Gastroesophageal sphincter (tissue), 4 donors: ENCODE measurements around the gene GRIA4. TPM values are rescaled to one million over a fixed set of nuclear protein-coding genes. Genes with fewer than 3 reads are reported as not detected.

Experiments
- ATAC-seq: fragments of 150-250 bp; one replicate; pipeline ENCODE4 v1.9.1; 2016; ENCODE audit warnings: mild to moderate bottlenecking, moderate library complexity
- H3K27ac ChIP-seq, 4 donors: fragments of 200-600 bp; sonication (generic) in 3 of 4; 1 replicate in 3 of 4; 2 replicates in 1 of 4; pipeline ENCODE4 v1.5.1; 2016 to 2019
- H3K27me3 ChIP-seq: fragments of 200-600 bp; sonication (generic); one replicate; pipeline ENCODE4 v1.5.1; 2019
- H3K36me3 ChIP-seq, 2 donors: fragments of 200-600 bp; sonication (generic); one replicate each; pipeline ENCODE4 v1.5.1; 2019; ENCODE audit warnings: control low read depth in 1 of 2
- H3K4me1 ChIP-seq, 3 donors: fragments of 200-600 bp; sonication (generic); 1 replicate in 2 of 3; 2 replicates in 1 of 3; pipeline ENCODE4 v1.5.1; 2016 to 2019; ENCODE audit warnings: control low read depth in 2 of 3
- H3K4me3 ChIP-seq, 2 donors: fragments of 200-600 bp; sonication (generic); one replicate each; pipeline ENCODE4 v1.5.1; 2019; ENCODE audit warnings: mild to moderate bottlenecking in 1 of 2, moderate library complexity in 1 of 2
- H3K9me3 ChIP-seq, 3 donors: fragments of 200-600 bp; sonication (generic); one replicate each; pipeline ENCODE4 v1.5.1; 2017 to 2019; ENCODE audit warnings: control low read depth in 2 of 3
- EP300 ChIP-seq: sonication (generic); formaldehyde crosslinking; IDR thresholded peaks from one replicate; pipeline ENCODE4 v1.6.1; 2017; ENCODE audit warnings: antibody characterized with exemption, mild to moderate bottlenecking
- POLR2A ChIP-seq, 2 donors: fragments of 450-650 bp; IDR thresholded peaks; one replicate each; pipeline ENCODE4 v1.6.1; 2017; ENCODE audit warnings: antibody characterized with exemption in 2 of 2, mild to moderate bottlenecking in 2 of 2, moderate library complexity in 1 of 2
- POLR2AphosphoS5 ChIP-seq: sonication (generic); formaldehyde crosslinking; IDR thresholded peaks from one replicate; pipeline ENCODE4 v1.6.1; 2017; ENCODE audit warnings: antibody characterized with exemption
- WGBS, 2 donors: methylation state at CpG; one replicate each; pipeline ENCODE4 v1.1.5; 2018; ENCODE audit warnings: low coverage in 1 of 2; 5-methylcytosine and 5-hydroxymethylcytosine counted together
- total RNA-seq, 4 donors: library from RNA; depleted of rRNA; stranded (reverse); fragments of >200 nt; gene quantifications; one replicate each; pipeline ENCODE4 v1.1.0, GENCODE V29; 2016
- TF ChIP-seq, protein P1 (sequence below), 4 experiments: fragments of 200-600 bp in 2 of 4; fragments of 450-650 bp in 2 of 4; sonication (generic) in 1 of 4; IDR thresholded peaks; one replicate each; pipeline ENCODE4 v1.5.1; 2017 to 2019; ENCODE audit warnings: antibody characterized with exemption in 4 of 4, mild to moderate bottlenecking in 2 of 4, moderate library complexity in 2 of 4

Gene GRIA4
- total RNA-seq, 4 donors from 2014 or later: 0.47 to 1.2 TPM; not detected in 2

DNA sequence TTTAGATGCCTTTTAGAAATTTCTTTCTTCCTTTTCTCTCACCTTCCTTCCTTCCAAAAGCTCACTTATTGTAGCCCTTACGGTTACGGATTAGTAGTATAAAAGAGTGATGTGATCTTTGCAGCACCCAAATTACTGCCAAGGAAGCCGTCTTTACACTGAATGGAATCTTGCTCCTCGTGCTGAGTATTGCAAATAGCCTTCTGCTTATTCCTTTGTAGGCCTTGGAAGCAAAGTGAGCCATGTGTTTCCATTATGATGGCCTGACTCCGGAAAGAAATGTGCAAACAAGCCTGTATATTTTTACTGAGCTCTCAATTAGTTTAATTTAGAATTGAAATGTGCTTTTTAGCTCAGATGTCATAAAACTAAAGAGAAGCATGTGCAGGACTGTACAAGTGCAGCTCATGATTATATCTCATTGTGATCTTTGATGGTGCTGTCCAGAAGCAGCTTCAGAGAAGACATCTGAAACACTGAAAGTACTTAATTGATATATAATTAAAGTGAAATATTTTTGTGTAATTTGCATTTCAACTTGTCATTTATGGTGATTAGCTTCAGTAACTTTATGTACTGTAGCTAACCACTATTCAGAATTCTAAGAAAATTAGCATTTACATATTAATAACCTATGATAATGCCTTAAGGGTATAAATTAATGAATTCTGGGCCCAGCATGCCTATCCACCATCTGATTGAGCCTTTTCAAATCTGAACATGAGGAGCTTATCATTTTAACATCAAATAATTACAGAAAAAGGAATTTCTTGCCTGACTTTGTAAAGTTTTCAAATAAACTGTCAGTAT, 129.3 kb downstream of the GRIA4 start:
- no peak for ATAC-seq
- Histone ChIP-seq H3K4me1 (no peaks in the 10 kb centered on the region), H3K27ac (no peak overlapping the region), H3K27me3 (no peaks in the 10 kb centered on the region), H3K4me3 (no peak overlapping the region), H3K36me3 (no peaks in the 10 kb centered on the region), H3K9me3 (no peaks in the 10 kb centered on the region)
- TF ChIP-seq EP300: no peak
- TF ChIP-seq POLR2AphosphoS5: no peak
- TF ChIP-seq POLR2A (IDR thresholded peaks at IDR 0.05): no peak
- TF ChIP-seq, protein P1, sequence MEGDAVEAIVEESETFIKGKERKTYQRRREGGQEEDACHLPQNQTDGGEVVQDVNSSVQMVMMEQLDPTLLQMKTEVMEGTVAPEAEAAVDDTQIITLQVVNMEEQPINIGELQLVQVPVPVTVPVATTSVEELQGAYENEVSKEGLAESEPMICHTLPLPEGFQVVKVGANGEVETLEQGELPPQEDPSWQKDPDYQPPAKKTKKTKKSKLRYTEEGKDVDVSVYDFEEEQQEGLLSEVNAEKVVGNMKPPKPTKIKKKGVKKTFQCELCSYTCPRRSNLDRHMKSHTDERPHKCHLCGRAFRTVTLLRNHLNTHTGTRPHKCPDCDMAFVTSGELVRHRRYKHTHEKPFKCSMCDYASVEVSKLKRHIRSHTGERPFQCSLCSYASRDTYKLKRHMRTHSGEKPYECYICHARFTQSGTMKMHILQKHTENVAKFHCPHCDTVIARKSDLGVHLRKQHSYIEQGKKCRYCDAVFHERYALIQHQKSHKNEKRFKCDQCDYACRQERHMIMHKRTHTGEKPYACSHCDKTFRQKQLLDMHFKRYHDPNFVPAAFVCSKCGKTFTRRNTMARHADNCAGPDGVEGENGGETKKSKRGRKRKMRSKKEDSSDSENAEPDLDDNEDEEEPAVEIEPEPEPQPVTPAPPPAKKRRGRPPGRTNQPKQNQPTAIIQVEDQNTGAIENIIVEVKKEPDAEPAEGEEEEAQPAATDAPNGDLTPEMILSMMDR (IDR thresholded peaks at IDR 0.05): no peak
- 30 to 48% methylated on average over 5 of the region's 5 CpGs for WGBS, 2 donors

DNA sequence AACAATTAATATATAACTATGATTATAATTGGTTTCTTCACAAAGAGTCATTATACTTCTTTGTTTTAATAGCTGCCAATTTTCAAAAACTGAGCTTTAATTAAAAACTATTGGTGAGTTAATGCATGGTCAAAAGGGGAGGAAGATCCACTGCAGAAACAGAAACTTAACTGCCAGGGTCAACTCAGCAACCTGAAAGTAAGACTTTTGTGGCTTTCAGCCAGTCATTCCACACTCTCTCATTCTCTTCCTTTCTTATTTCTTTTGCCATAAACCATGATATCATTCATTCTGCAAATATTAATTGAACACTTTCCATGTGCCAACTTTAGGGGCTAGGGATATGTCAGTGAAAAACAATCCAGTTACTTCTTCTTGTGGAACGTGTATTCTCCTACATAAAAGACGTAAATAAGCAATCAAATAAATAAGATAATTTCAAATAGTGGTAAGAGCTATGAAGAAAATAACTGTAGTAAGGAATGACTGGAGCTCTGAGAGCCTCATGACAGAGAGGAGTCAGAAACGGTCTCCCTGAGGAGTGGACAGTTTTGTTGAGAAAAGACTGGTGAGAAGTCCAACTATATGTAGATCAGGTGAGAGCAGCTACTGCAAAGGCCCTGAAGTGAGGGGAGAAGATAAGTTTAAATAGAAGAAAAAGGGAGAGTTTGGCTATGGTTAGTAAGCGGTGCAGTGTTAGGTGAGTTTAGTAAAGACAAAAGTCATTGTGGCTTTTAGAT, 130.5 kb downstream of the GRIA4 start:
- no peak for ATAC-seq
- 86 to 93% methylated on average over 4 of the region's 4 CpGs for WGBS, 2 donors
- TF ChIP-seq EP300 (no peak), POLR2AphosphoS5 (no peak), POLR2A (IDR thresholded peaks at IDR 0.05) (no peak)
- TF ChIP-seq, protein P1 (IDR thresholded peaks at IDR 0.05): no peak

DNA sequence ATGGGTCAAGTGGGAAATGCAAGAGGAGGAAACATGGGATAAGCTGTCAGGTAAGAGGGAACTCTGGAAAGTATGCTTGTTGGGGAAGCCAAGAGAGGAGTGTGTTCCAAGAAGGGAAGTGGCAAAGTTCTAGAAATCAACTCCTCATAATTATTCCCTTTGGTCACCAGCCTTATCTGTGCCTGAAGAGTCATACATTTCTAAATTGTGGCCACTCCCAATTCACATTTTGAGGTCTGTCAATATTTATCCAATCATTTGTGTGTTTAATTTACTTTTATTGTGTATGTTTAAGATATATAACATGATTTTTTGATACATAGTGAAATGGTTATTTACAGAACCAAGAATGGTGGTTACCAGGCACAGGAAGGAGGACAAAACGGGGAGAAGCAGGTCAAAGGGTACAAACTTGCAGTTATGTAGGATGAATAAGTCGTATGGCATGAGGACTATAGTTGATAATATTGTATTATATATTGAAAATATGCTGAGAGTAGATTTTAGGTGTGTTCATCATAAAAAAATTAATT, 131.7 kb downstream of the GRIA4 start:
- 72 to 85% methylated on average over 2 of the region's 2 CpGs for WGBS, 2 donors
- H3K4me3 ChIP-seq: no peak overlapping the region
- no peaks in the 10 kb centered on the region for H3K27me3 ChIP-seq
- no peaks in the 10 kb centered on the region for H3K9me3 ChIP-seq
- ATAC-seq: no peak
- H3K36me3 ChIP-seq: no peaks in the 10 kb centered on the region
- H3K4me1 ChIP-seq: no peaks in the 10 kb centered on the region
- TF ChIP-seq EP300 (no peak), POLR2AphosphoS5 (no peak), POLR2A (IDR thresholded peaks at IDR 0.05) (no peak)
- TF ChIP-seq, protein P1 (IDR thresholded peaks at IDR 0.05): no peak
- no peak overlapping the region for H3K27ac ChIP-seq

More for the DNA sequence above, 130.5 kb downstream of the GRIA4 start:
- Histone ChIP-seq H3K36me3 (no peaks in the 10 kb centered on the region), H3K27ac (no peak overlapping the region), H3K9me3 (no peaks in the 10 kb centered on the region), H3K4me1 (no peaks in the 10 kb centered on the region), H3K4me3 (no peak overlapping the region), H3K27me3 (no peaks in the 10 kb centered on the region)

DNA sequence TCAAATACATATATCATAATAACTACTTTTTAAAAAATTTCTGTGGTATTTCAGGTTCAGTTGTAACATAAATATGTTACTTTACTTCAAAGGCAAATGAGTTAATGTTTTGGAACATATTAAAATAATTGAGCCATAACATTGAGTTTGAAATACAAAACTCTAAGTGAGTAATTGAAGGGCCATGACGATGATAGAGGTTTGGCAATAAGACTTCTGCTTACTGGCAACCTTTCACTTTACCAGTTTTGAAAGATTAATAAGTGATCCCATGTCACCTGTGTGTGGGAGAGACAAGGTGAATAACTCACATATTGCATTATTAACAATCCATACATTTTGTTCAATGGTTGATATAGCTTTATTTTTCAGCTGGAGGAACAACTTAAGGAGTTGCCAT, 144.4 kb downstream of the GRIA4 start:
- no peak overlapping the region for H3K4me3 ChIP-seq
- WGBS, 2 donors: 50 to 71% methylated on average over 1 of the region's 1 CpG

More for the DNA sequence above, 144.4 kb downstream of the GRIA4 start:
- Histone ChIP-seq H3K27me3 (no peaks in the 10 kb centered on the region), H3K27ac (no peak overlapping the region), H3K4me1 (no peaks in the 10 kb centered on the region), H3K36me3 (no peaks in the 10 kb centered on the region), H3K9me3 (no peaks in the 10 kb centered on the region)
- no peak for ATAC-seq
- TF ChIP-seq POLR2AphosphoS5 (no peak), POLR2A (IDR thresholded peaks at IDR 0.05) (no peak), EP300 (no peak)
- TF ChIP-seq, protein P1 (IDR thresholded peaks at IDR 0.05): no peak
